ENCODE data around the gene CACNB4.

GRCh38 chr2:152065945-152066344 lies 32.9 kb downstream of the CACNB4 start:
- TF ChIP-seq SUZ12 (IDR thresholded peaks at IDR 0.05; ENCODE audit: extremely low read depth, insufficient read depth, insufficient read length) (no peak), ZNF274 (IDR thresholded peaks at IDR 0.05; ENCODE audit: low read depth, low read length) (no peak), YY1 (IDR thresholded peaks at IDR 0.05; ENCODE audit: insufficient read depth, insufficient read length) (no peak)
